Measurements from ENCODE around the gene TTC8.

GRCh38 chr14:88829685-88830302 is 5.3 kb downstream of the TTC8 start:
- TF ChIP-seq CTCF (conservative IDR thresholded peaks at IDR 0.05) = no peak
- no peak for TF ChIP-seq ZFX (IDR thresholded peaks at IDR 0.05)

Measured in C4-2B (cell line).